GM12873 (cell line): Measurements from ENCODE around the gene CFAP92.

Source experiments
- CTCF ChIP-seq: IDR thresholded peaks from 2 replicates; pipeline ENCODE4 v1.5.1; 2012; ENCODE audit warnings: low read depth, mild to moderate bottlenecking, moderate library complexity, low read length, control low read depth; ENCODE audit not compliant: insufficient read depth; ENCODE audit errors: missing control alignments

The CFAP92 gene

GRCh38 chr3:129016720-129017483, 23.0 kb upstream of the CFAP92 start:
- TF ChIP-seq CTCF = no peak

GRCh38 chr3:129016356-129016719, 22.5 kb upstream of the CFAP92 start:
- TF ChIP-seq CTCF = peak; percentile 23

GRCh38 chr3:129015388-129016105, 21.7 kb upstream of the CFAP92 start:
- no peak for TF ChIP-seq CTCF

GRCh38 chr3:129014793-129015345, 21.0 kb upstream of the CFAP92 start:
- TF ChIP-seq CTCF = no peak

- no peak for TF ChIP-seq CTCF
Measured at GRCh38 chr3:129014148-129014547, 20.3 kb upstream of the CFAP92 start.

- TF ChIP-seq CTCF = no peak
Measured at GRCh38 chr3:129013491-129013891, 19.6 kb upstream of the CFAP92 start.

GRCh38 chr3:129010310-129010956, 16.6 kb upstream of the CFAP92 start:
- TF ChIP-seq CTCF = no peak
